ENCODE data around the gene SAP25. TPM values are rescaled to one million over a fixed set of nuclear protein-coding genes. Genes with fewer than 3 reads are reported as not detected.

SAP25 gene
- total RNA-seq, 1 experiment from 2014 or later, result 4.4 TPM

DNA sequence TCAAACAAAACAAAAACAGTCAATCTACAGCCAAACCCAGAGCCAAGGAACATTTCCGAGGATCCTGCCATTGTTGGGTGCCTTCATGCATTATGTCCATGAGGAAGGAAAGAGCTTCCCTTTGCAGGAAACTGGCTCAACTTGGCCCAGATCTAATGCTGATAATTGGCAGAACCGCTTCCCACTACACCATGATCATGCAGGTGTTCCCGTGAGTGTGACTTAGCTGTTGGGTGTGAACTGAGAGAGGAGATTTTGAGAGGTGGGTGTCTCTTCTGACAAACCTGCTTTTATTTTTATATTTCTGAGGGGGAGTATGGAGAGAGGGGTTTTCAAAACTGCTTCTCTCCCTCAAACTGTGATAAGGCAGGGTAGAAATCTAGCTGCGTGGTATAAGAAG lies 14.6 kb downstream of the SAP25 start:
- Histone ChIP-seq H3K9ac (ENCODE audit: low read length) (no peak overlapping the region), H3K9me2 (ENCODE audit: insufficient read depth) (no peaks in the 10 kb centered on the region), H3K79me2 (ENCODE audit: insufficient read depth, low read length) (no peaks in the 10 kb centered on the region), H3K27me3 (ENCODE audit: insufficient read depth, low read length) (no peaks in the 10 kb centered on the region), H3K4me2 (ENCODE audit: low read length) (no peak overlapping the region), H3K4me3 (replicated peaks in 1 of 2; ENCODE audit: low read depth in 1 of 2, low read length in 2 of 2) (no peak overlapping the region), H2AFZ (ENCODE audit: low read depth, low read length, poor library complexity, severe bottlenecking) (no peak overlapping the region), H3K4me1 (ENCODE audit: control insufficient read depth in 1 of 2, insufficient read depth in 2 of 2, low read length in 2 of 2) (0 out of 4 replicates have a peak, but pooled peaks cover 0 to 5% of the 10 kb centered on the region in 2 experiments), H3K9me3 (ENCODE audit: control insufficient read depth in 1 of 2, insufficient read depth in 1 of 2, low read depth in 1 of 2, low read length in 2 of 2) (no peaks in the 10 kb centered on the region), H4K20me1 (ENCODE audit: insufficient read depth) (no peaks in the 10 kb centered on the region), H3K36me3 (ENCODE audit: control insufficient read depth in 1 of 2, insufficient read depth in 2 of 2, low read length in 2 of 2) (no peaks in the 10 kb centered on the region), H3K27ac (ENCODE audit: low read depth, low read length) (no peak overlapping the region)
- DNase-seq (ENCODE audit: low read depth, low spot score) (no peak), ATAC-seq (no peak)
- TF ChIP-seq, protein P1, sequence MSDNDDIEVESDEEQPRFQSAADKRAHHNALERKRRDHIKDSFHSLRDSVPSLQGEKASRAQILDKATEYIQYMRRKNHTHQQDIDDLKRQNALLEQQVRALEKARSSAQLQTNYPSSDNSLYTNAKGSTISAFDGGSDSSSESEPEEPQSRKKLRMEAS (IDR thresholded peaks at IDR 0.05), result no peak
- no peak for TF ChIP-seq ELF1 (IDR thresholded peaks at IDR 0.05; ENCODE audit: borderline replicate concordance, low read depth)
- no peak for TF ChIP-seq EGR1 (IDR thresholded peaks at IDR 0.05; ENCODE audit: low read depth)
- no peak for TF ChIP-seq YY1 (IDR thresholded peaks at IDR 0.05; ENCODE audit: extremely low read depth, insufficient replicate concordance, low read depth, low read length)
- no peak for TF ChIP-seq ZNF274 (IDR thresholded peaks at IDR 0.05; ENCODE audit: low read depth, low read length)
- no peak for TF ChIP-seq POLR2A (IDR thresholded peaks at IDR 0.05; ENCODE audit: borderline replicate concordance, extremely low read depth, insufficient read depth, insufficient read length)
- no peak for TF ChIP-seq SRF (IDR thresholded peaks at IDR 0.05; ENCODE audit: low read depth)
- TF ChIP-seq POLR2AphosphoS5 (IDR thresholded peaks at IDR 0.05; ENCODE audit: low read depth, low read length), result no peak
- TF ChIP-seq FOSL1 (IDR thresholded peaks at IDR 0.05; ENCODE audit: low read depth), result no peak
- no peak for TF ChIP-seq ZFX (IDR thresholded peaks at IDR 0.05)
- CTCF ChIA-PET, result interaction anchor here (1.0 to 2.2 kb wide), 18 partner anchors 9 to 293 kb away, joined by 3 to 31 read pairs (median 5); partner anchors contain the start of genes AGFG2, FBXO24, LRCH4 and NYAP1
- intact Hi-C loops (cut with micrococcal nuclease), result loop anchor here (1.0 kb wide), 1 partner anchor 90 kb away; no protein-coding TSS in a partner anchor
- POLR2A ChIA-PET, result interaction anchor here (0.6 to 1.1 kb wide), 4 partner anchors 8 to 105 kb away, joined by 3 read pairs; partner anchors contain the start of genes FBXO24 and LRCH4
- no TSS peak for BruUV-seq (replicated peaks)
- RAD21 ChIA-PET (ENCODE audit: low non-redundant PET in 1 of 2, low total read pairs in 2 of 2, uncharacterized antibody in 2 of 2, unreplicated experiment in 2 of 2), result interaction anchor here in 1 of 2 experiments (1.0 to 1.1 kb wide), 4 partner anchors 20 to 114 kb away, joined by 3 to 6 read pairs (median 4); partner anchors contain the start of genes AGFG2 and NYAP1

DNA sequence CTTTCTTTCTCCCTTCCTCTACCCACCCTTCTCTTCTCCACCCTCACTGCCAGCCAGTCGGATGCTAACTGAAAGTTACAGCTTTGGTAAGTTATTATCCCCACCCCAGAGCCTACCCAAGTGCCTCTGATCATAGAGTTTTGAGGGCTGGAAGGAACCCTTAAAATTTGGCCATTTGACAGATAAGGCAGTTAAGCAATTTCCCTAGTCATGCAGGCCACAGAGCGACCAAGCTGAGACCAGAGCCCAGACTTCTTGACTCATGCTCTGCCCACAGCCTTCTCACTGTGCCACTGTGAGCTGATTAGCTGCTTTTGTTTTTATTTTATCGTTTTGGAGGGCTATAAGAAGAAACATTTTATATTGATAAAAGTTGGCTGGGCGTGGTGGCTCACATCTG lies 17.2 kb downstream of the SAP25 start:
- no TSS peak for BruUV-seq (replicated peaks)
- Histone ChIP-seq H3K9me3 (ENCODE audit: control insufficient read depth in 1 of 2, insufficient read depth in 1 of 2, low read depth in 1 of 2, low read length in 2 of 2) (no peaks in the 10 kb centered on the region), H4K20me1 (ENCODE audit: insufficient read depth) (no peaks in the 10 kb centered on the region), H3K9me2 (ENCODE audit: insufficient read depth) (no peaks in the 10 kb centered on the region), H3K79me2 (ENCODE audit: insufficient read depth, low read length) (no peaks in the 10 kb centered on the region), H3K4me1 (ENCODE audit: control insufficient read depth in 1 of 2, insufficient read depth in 2 of 2, low read length in 2 of 2) (0 out of 4 replicates have a peak, but pooled peaks cover 0 to 3% of the 10 kb centered on the region in 2 experiments), H3K4me2 (ENCODE audit: low read length) (no peak overlapping the region), H2AFZ (ENCODE audit: low read depth, low read length, poor library complexity, severe bottlenecking) (no peak overlapping the region), H3K27me3 (ENCODE audit: insufficient read depth, low read length) (no peaks in the 10 kb centered on the region), H3K27ac (ENCODE audit: low read depth, low read length) (no peak overlapping the region), H3K4me3 (replicated peaks in 1 of 2; ENCODE audit: low read depth in 1 of 2, low read length in 2 of 2) (no peak overlapping the region), H3K9ac (ENCODE audit: low read length) (no peak overlapping the region), H3K36me3 (ENCODE audit: control insufficient read depth in 1 of 2, insufficient read depth in 2 of 2, low read length in 2 of 2) (no peaks in the 10 kb centered on the region)
- CTCF ChIA-PET, result interaction anchor here (1.5 kb wide), 1 partner anchor 11 kb away, joined by 3 read pairs; no protein-coding TSS in a partner anchor
- RAD21 ChIA-PET (ENCODE audit: low non-redundant PET in 1 of 2, low total read pairs in 2 of 2, uncharacterized antibody in 2 of 2, unreplicated experiment in 2 of 2), result no interaction called here
- intact Hi-C loops (cut with micrococcal nuclease), result no loop called here
- no peak for ATAC-seq
- DNase-seq (ENCODE audit: low read depth, low spot score), result no peak
- POLR2A ChIA-PET, result interaction anchor here (0.7 kb wide), 1 partner anchor 77 kb away, joined by 3 read pairs; the partner anchor contains the start of gene TSC22D4
- TF ChIP-seq SIN3A (IDR thresholded peaks at IDR 0.05; ENCODE audit: low read depth), result no peak
- TF ChIP-seq, protein P2, sequence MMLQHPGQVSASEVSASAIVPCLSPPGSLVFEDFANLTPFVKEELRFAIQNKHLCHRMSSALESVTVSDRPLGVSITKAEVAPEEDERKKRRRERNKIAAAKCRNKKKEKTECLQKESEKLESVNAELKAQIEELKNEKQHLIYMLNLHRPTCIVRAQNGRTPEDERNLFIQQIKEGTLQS (IDR thresholded peaks at IDR 0.05), result no peak
- TF ChIP-seq ZNF274 (IDR thresholded peaks at IDR 0.05; ENCODE audit: low read depth, low read length), result no peak
- TF ChIP-seq, protein P1 (IDR thresholded peaks at IDR 0.05), result no peak
- TF ChIP-seq ZFX (IDR thresholded peaks at IDR 0.05), result no peak
- no peak for TF ChIP-seq SRF (IDR thresholded peaks at IDR 0.05; ENCODE audit: low read depth)
- TF ChIP-seq, protein P3, sequence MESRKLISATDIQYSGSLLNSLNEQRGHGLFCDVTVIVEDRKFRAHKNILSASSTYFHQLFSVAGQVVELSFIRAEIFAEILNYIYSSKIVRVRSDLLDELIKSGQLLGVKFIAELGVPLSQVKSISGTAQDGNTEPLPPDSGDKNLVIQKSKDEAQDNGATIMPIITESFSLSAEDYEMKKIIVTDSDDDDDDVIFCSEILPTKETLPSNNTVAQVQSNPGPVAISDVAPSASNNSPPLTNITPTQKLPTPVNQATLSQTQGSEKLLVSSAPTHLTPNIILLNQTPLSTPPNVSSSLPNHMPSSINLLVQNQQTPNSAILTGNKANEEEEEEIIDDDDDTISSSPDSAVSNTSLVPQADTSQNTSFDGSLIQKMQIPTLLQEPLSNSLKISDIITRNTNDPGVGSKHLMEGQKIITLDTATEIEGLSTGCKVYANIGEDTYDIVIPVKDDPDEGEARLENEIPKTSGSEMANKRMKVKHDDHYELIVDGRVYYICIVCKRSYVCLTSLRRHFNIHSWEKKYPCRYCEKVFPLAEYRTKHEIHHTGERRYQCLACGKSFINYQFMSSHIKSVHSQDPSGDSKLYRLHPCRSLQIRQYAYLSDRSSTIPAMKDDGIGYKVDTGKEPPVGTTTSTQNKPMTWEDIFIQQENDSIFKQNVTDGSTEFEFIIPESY (IDR thresholded peaks at IDR 0.05; ENCODE audit: extremely low read depth, insufficient replicate concordance, low read length), result no peak

Measured in HCT116 (cell line).